Neutrophil (primary cell): ENCODE data around the gene TOX2.

ENCODE experiments used
- H3K27ac ChIP-seq: fragments of 200-600 bp; sonication (generic); 2 replicates; pipeline ENCODE4 v1.5.1; 2016; ENCODE audit warnings: mild to moderate bottlenecking, moderate library complexity
- H3K27me3 ChIP-seq: fragments of 200-600 bp; sonication (generic); 2 replicates; pipeline ENCODE4 v1.6.0; 2016; ENCODE audit warnings: mild to moderate bottlenecking
- H3K36me3 ChIP-seq: fragments of 200-600 bp; sonication (generic); 2 replicates; pipeline ENCODE4 v1.5.1; 2017
- H3K4me1 ChIP-seq, 2 experiments: fragments of 200-600 bp in 1 of 2; sonication (generic) in 1 of 2; 1 replicate in 1 of 2; 2 replicates in 1 of 2; pipeline versions ENCODE4 v1.5.1 to v1.6.1; 2013 to 2016; ENCODE audit warnings: low read depth in 1 of 2, low read length in 1 of 2, mild to moderate bottlenecking in 1 of 2, moderate library complexity in 1 of 2; ENCODE audit not compliant: control insufficient read depth in 1 of 2, insufficient read depth in 1 of 2
- H3K4me3 ChIP-seq, 2 experiments: fragments of 200-600 bp in 1 of 2; sonication (generic) in 1 of 2; 1 replicate in 1 of 2; 2 replicates in 1 of 2; pipeline ENCODE4 v1.5.1; 2013 to 2016; ENCODE audit warnings: low read depth in 1 of 2, low read length in 1 of 2, mild to moderate bottlenecking in 1 of 2, moderate library complexity in 1 of 2
- H3K9me3 ChIP-seq: fragments of 200-600 bp; sonication (generic); 2 replicates; pipeline ENCODE4 v1.5.1; 2016
- CTCF ChIP-seq: fragments of 200-600 bp; sonication (generic); IDR thresholded peaks from 2 replicates; pipeline ENCODE4 v1.5.1; 2016; ENCODE audit warnings: antibody characterized with exemption

The TOX2 gene

GRCh38 chr20:43937591-43937990 lies 22.9 kb downstream of the TOX2 start:
- H3K36me3 ChIP-seq: no peaks in the 10 kb centered on the region
- no peak overlapping the region for H3K27ac ChIP-seq
- H3K9me3 ChIP-seq: no peaks in the 10 kb centered on the region
- H3K4me3 ChIP-seq: no peak overlapping the region
- TF ChIP-seq CTCF: no peak
- H3K4me1 ChIP-seq: peaks cover 47 to 55% of the 10 kb centered on the region in 2 experiments
- no peaks in the 10 kb centered on the region for H3K27me3 ChIP-seq

- Histone ChIP-seq H3K4me1 (peaks cover 53 to 60% of the 10 kb centered on the region in 2 experiments), H3K9me3 (no peaks in the 10 kb centered on the region), H3K27me3 (no peaks in the 10 kb centered on the region), H3K4me3 (no peak overlapping the region), H3K36me3 (no peaks in the 10 kb centered on the region), H3K27ac (peak overlapping the region; percentile 99)
- no peak for TF ChIP-seq CTCF
Observed at GRCh38 chr20:43938017-43938655, 23.5 kb downstream of the TOX2 start.

GRCh38 chr20:43938932-43939761 lies 24.5 kb downstream of the TOX2 start:
- Histone ChIP-seq H3K4me3 (peak overlapping the region; percentile 15 to 22), H3K27ac (peak overlapping the region; percentile 99), H3K27me3 (no peaks in the 10 kb centered on the region)

DNA sequence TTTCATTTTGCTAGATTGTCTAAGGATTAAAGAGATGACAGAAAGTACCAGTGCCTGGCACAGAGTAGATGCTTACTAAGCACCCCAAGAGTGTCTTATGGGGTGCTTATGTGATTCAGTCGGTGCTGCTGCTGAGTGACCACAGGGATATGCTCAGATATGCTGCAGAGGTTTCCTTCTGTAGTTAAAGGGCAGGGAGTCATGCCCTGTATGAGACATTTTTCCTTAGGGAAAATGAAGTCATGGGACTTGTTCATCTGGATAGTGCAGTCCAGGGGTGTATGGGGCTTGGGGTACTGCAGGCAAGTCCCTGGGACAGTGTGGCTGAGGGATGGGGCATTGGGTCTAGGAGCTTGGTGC lies 25.1 kb downstream of the TOX2 start:
- H3K4me1 ChIP-seq: peaks cover 64 to 76% of the 10 kb centered on the region in 2 experiments
- no peaks in the 10 kb centered on the region for H3K36me3 ChIP-seq
- no peaks in the 10 kb centered on the region for H3K27me3 ChIP-seq
- no peak for TF ChIP-seq CTCF
- no peaks in the 10 kb centered on the region for H3K9me3 ChIP-seq
- peak overlapping the region; percentile 99 for H3K27ac ChIP-seq
- H3K4me3 ChIP-seq: peak overlapping the region; percentile 15 to 22

More at GRCh38 chr20:43938932-43939761, 24.5 kb downstream of the TOX2 start:
- no peaks in the 10 kb centered on the region for H3K9me3 ChIP-seq
- TF ChIP-seq CTCF: no peak
- no peaks in the 10 kb centered on the region for H3K36me3 ChIP-seq
- H3K4me1 ChIP-seq: peaks cover 63 to 70% of the 10 kb centered on the region in 2 experiments

- H3K27me3 ChIP-seq: no peaks in the 10 kb centered on the region
- peaks cover 64 to 77% of the 10 kb centered on the region in 2 experiments for H3K4me1 ChIP-seq
- no peaks in the 10 kb centered on the region for H3K9me3 ChIP-seq
- H3K36me3 ChIP-seq: no peaks in the 10 kb centered on the region
- H3K4me3 ChIP-seq: peak overlapping the region in 1 of 2 experiments; percentile 59
- no peak for TF ChIP-seq CTCF
- H3K27ac ChIP-seq: peak overlapping the region; percentile 99
Observed at GRCh38 chr20:43940518-43941225, 26.0 kb downstream of the TOX2 start.
